Measurements from ENCODE around the gene NCAPH2.

- no peak for TF ChIP-seq GATA2 (IDR thresholded peaks at IDR 0.05; ENCODE audit: low read depth, low read length)
- TF ChIP-seq GATA3 (IDR thresholded peaks at IDR 0.05; ENCODE audit: low read depth, low read length): no peak
Observed at GRCh38 chr22:50467341-50467740, 40.7 kb upstream of the NCAPH2 start.
